GM10248 (cell line): ENCODE results near the gene MED12.

Source experiments
- CTCF ChIA-PET: fragments of 300-600 bp; sonication (Branson Sonifier 250); formaldehyde crosslinking; extraction: SDS; loops from one replicate; lab custom pipeline; 2021; ENCODE audit warnings: antibody characterized with exemption; lab: Yijun Ruan, JAX
- POLR2A ChIA-PET: fragments of 350-650 bp; sonication (Branson Sonifier 250); formaldehyde crosslinking; extraction: SDS; loops from one replicate; lab custom pipeline; 2020; ENCODE audit warnings: antibody characterized with exemption; lab: Yijun Ruan, JAX
- DNase-seq: peaks from one replicate; pipeline ENCODE4 v3.0.0; 2012; ENCODE audit errors: extremely low spot score
- CTCF ChIP-seq: IDR thresholded peaks from 2 replicates; pipeline ENCODE4 v1.5.1; 2012; ENCODE audit warnings: mild to moderate bottlenecking, low read depth; ENCODE audit errors: extremely low read depth, missing control alignments, control extremely low read depth

MED12 gene

GRCh38 chrX:71162981-71163380 lies 44.6 kb downstream of the MED12 start:
- ChIA-PET POLR2A (interaction anchor here (0.6 kb wide), 1 partner anchor 1020 kb away, joined by 7 read pairs; no protein-coding TSS in a partner anchor), CTCF (interaction anchor here (1.4 kb wide), 1 partner anchor 193 kb away, joined by 3 read pairs; no protein-coding TSS in a partner anchor)
- no peak for DNase-seq
- no peak for TF ChIP-seq CTCF

- ChIA-PET POLR2A (no interaction called here), CTCF (no interaction called here)
- TF ChIP-seq CTCF = no peak
- no peak for DNase-seq
Measured at GRCh38 chrX:71164071-71164470, 45.7 kb downstream of the MED12 start.

- DNase-seq = no peak
- CTCF ChIA-PET = no interaction called here
- POLR2A ChIA-PET = no interaction called here
- TF ChIP-seq CTCF = no peak
Measured at GRCh38 chrX:71166461-71166860, 48.1 kb downstream of the MED12 start.

- DNase-seq = no peak
- POLR2A ChIA-PET = interaction anchor here (0.5 kb wide), 1 partner anchor 14 kb away, joined by 4 read pairs; no protein-coding TSS in a partner anchor
- no peak for TF ChIP-seq CTCF
- CTCF ChIA-PET = no interaction called here
Measured at GRCh38 chrX:71167031-71167781, 48.8 kb downstream of the MED12 start.

DNA sequence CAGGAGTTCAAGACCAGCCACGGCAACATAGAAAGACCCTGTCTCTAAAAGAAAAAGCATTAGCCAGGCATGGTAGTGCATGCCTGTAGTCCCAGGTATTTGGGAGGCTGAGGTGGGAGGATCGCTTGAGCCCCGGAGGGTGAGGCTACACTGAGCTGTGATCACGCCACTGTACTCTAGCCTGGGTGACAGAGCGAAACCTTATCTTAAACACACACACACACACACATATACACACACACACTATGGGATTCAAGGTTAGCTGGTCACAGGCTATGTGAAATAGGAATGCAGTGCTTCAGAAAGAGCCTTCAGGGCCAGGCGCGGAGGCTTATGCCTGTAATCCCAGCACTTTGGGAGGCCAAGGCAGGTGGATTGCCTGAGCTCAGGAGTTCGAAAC lies 49.7 kb downstream of the MED12 start:
- no peak for TF ChIP-seq CTCF
- ChIA-PET CTCF (no interaction called here), POLR2A (no interaction called here)
- DNase-seq = no peak

- TF ChIP-seq CTCF = no peak
- CTCF ChIA-PET = no interaction called here
- no peak for DNase-seq
- POLR2A ChIA-PET = no interaction called here
Measured at GRCh38 chrX:71169586-71169985, 51.2 kb downstream of the MED12 start.
